ENCODE data around the gene MAMSTR.

GRCh38 chr19:48726556-48726955, 7.0 kb upstream of the MAMSTR start:
- TF ChIP-seq, protein P1, sequence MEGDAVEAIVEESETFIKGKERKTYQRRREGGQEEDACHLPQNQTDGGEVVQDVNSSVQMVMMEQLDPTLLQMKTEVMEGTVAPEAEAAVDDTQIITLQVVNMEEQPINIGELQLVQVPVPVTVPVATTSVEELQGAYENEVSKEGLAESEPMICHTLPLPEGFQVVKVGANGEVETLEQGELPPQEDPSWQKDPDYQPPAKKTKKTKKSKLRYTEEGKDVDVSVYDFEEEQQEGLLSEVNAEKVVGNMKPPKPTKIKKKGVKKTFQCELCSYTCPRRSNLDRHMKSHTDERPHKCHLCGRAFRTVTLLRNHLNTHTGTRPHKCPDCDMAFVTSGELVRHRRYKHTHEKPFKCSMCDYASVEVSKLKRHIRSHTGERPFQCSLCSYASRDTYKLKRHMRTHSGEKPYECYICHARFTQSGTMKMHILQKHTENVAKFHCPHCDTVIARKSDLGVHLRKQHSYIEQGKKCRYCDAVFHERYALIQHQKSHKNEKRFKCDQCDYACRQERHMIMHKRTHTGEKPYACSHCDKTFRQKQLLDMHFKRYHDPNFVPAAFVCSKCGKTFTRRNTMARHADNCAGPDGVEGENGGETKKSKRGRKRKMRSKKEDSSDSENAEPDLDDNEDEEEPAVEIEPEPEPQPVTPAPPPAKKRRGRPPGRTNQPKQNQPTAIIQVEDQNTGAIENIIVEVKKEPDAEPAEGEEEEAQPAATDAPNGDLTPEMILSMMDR (conservative IDR thresholded peaks at IDR 0.05 in 1 of 2, IDR thresholded peaks at IDR 0.05 in 1 of 2; ENCODE audit: low read depth in 1 of 2, low read length in 2 of 2), result no peak
- no peak for TF ChIP-seq EZH2 (IDR thresholded peaks at IDR 0.05; ENCODE audit: low read length, missing control alignments)

Measured in fibroblast of lung (primary cell).